Hepatic stellate cell (primary cell): ENCODE data around the gene SLX4IP.

Experiments used
- DNase-seq: peaks from one replicate; pipeline ENCODE4 v3.0.0; 2011; ENCODE audit warnings: low spot score

The SLX4IP gene

DNA sequence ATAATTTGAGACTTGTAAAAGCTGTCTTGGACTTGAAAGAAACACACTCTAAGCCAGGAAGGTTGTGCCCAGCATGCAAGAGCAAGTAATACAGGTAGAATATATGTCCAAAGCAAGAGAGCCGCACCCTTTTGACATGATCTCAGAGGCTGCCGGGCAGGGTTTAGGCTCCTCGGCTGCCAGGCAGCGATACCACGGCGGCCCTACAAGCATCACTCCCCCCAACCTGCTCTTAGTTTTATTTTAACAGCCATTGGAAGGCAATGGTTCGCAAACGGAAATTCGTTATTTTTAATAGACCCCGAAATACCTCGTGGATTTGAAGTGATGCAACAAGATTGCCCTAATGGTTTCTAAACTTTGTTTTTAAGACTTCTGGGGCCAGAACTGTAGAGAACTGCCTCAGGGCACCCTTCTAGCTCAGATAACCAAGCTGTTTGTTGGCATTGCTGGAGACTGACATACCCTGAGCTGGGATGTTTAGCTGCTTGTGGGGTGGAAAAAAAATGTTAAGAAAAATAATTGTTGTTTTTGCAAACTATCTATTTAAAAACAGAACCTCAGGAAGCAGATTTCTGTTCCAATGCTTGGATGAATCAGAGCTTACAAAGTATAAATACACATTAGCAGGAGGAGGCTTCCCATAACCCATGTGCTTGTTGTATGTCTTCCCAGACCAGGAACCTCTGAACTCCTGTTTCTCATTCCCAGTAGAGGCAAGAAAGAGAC lies 199.7 kb downstream of the SLX4IP start:
- DNase-seq, result peak; percentile 66

GRCh38 chr20:10635476-10636208 lies 200.5 kb downstream of the SLX4IP start:
- no peak for DNase-seq

DNA sequence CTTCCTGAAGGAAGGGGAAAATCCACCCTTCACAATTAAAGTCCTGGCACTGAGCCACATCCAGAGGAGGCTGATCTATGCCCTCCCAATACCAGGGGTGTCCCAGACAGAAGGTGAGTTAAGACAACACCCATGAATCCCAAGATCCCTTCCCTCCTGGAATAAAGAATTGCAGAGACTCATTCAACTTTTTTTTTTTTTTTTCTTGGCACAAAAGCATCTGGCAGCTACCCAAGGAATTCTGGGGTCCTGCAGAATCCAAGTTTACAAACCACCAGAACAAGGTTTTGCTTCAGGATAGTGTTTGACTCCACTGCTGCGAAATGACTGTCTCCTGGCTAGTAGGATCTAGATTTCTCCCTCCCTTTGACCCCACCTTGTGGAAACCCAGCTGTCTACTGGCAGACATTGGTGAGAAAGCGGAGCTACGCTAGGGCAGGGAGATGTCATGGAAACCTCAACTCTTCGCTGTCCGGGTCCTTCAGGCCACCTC lies 201.3 kb downstream of the SLX4IP start:
- no peak for DNase-seq

- peak; percentile 56 for DNase-seq
Measured at GRCh38 chr20:10637031-10637559, 202.0 kb downstream of the SLX4IP start.

- DNase-seq, result no peak
Measured at GRCh38 chr20:10637563-10637962, 202.5 kb downstream of the SLX4IP start.

GRCh38 chr20:10639077-10639736 lies 204.1 kb downstream of the SLX4IP start:
- DNase-seq, result no peak

DNA sequence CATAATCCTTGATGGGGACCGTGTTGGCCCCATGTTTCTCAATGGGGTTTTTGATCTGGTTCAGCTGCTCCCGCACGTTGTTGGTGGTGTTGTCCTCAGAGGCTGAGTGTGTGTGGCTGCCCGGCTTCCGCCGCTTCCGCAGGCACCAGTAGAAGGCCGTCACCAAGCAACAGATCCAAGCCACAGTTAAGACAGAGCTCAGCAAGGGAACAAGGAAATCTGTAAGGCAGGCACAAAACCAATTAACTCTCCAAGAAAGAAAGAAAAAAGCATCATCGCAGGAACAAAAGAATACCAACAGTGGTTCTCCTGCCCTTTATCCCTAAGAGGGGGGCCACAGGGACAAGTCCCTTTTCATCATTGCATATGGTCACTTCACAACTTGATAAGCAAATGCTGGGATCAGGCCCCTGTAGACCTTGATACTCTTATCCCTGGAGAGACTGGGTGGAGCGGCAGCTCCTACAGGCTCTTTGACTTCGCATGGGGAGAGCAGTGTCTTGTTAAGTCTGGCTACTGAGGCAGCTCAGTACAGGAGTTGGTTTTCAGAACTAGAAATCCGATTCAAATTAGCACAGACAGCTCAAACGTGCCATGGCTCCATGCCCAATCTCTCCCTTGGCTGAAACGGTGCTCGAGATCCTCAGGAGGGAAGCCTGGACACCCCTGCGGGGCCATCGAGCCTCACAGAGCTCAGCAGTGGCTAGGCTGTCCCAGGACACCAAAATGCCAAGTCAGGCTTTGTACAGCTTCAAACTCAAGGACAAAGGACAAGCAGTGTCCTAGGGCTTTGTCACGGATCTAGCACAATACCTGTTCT lies 204.8 kb downstream of the SLX4IP start:
- DNase-seq, result no peak

GRCh38 chr20:10640897-10641296 lies 205.8 kb downstream of the SLX4IP start:
- no peak for DNase-seq

- no peak for DNase-seq
Measured at GRCh38 chr20:10641467-10641866, 206.4 kb downstream of the SLX4IP start.

DNA sequence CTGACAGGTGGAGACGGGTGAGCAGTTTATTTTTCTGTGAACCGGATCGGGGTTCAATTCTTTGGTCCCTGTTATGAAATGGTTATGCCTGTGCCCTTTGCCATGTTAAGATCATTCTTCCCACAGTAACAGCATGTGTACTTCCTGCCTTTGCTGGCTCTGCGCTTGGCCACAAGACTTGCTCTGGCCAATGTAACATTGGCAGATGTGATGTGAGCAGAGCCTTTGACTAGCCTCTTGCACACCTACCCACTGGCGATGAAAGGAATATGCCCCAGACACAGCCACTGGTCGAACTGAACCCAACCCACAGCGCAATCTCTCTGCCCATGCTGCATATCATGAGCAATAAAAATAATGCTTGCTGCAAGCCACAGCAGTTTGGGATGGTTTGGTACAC lies 206.8 kb downstream of the SLX4IP start:
- DNase-seq, result no peak

DNA sequence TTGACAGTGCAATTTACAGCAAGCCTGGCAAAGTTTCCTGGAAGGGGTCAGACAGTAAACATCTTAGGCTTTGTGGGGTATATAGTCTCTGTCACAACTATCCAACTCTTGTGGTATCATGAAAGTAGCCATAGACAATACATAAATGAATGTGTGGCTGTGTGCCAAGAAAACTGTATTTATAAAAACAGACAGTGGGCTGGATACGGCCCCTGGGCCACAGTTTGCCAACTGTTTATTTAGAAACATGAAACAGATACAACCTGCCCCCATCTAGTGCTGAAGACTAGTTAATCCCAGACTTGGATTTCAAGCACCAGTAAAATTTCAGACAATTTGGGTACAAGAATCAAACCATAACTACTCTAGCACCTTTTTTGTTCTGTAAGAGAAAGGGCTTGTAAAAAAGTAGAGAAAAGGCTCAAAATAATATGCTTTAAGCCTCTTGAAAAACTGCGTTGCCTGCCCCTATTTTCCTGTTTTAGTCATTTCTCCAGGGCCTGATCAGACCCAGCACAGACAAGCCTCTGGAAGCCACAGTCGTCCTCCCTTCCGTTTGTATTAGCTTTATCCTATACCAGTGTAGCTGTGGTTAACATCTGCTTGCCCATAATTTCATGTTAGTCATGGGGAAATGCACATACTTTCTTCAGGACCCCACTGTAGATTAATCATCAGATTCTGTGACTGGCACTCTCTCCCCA lies 207.9 kb downstream of the SLX4IP start:
- DNase-seq, result no peak

DNA sequence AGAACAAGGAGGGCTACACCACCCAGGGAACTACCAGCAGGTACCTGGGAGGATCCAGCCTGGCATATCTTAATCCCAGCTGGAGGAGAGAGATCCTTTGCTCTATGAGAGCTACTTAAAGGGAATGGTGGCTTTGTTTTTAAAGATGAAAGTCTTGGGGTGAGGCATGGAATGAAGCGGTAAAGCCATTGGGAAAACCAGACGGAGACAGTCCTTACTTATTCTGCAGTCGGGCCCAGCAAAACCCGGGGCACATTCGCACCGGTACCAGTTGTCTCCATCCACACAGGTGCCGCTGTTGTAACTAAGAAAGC lies 208.4 kb downstream of the SLX4IP start:
- DNase-seq, result no peak

DNA sequence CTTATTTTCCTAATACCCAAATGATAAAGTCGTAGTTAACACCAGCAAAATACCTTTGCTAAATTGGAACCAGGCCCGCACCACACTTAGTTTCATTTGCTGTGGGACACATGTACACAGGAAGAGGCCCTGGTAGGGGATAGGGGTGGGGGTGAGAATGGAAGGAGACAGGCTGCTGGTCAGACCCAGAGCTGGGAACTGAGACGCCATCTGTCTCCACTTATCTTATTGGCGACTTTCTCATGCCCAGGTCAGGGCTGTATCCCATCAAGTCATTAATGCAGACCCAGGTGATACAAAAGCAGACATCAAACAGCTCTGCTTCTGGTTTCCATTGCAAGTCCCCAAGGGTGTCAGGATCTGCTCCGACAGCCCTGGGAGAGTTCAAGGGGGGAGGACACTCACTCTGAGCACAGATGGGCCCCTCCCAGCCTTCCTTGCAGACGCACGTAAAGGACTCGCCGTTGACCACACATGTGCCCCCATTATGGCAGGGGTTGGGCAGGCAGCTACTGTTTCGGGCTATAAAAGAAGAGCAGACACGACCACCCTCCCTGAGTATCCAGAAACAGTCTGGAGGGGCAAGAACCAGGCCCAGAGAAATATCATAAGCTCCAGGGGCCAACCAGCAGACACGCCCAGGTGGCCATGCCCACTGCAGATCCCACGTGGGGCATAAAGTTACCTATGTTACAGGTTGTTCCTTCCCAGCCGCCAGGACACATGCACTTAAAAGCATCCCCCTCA lies 209.5 kb downstream of the SLX4IP start:
- no peak for DNase-seq

- no peak for DNase-seq
Measured at GRCh38 chr20:10645205-10645570, 210.1 kb downstream of the SLX4IP start.

DNA sequence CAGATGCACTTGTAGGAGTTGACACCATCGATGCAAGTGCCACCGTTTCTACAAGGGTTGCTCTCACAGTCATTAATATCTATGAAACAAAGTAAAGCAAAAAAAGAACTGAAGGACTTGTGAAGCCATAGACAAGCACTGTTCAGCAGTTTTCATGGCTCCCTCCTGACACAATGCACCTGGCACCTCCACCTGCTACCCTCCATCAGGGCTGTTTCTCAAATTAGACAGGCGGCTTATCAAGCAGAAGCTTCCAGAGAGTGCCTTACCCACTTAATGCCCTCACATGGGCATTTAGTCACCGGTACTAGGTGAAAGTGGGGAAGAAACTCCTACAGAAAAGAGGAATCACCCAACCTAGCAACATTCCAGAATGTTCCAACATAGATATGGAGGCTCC lies 210.9 kb downstream of the SLX4IP start:
- DNase-seq, result no peak

- no peak for DNase-seq
Measured at GRCh38 chr20:10646886-10647420, 211.8 kb downstream of the SLX4IP start.

GRCh38 chr20:10647471-10647870 lies 212.4 kb downstream of the SLX4IP start:
- no peak for DNase-seq

GRCh38 chr20:10647909-10648308 lies 212.8 kb downstream of the SLX4IP start:
- no peak for DNase-seq

- DNase-seq, result peak; percentile 81
Measured at GRCh38 chr20:10648651-10649050, 213.5 kb downstream of the SLX4IP start.

GRCh38 chr20:10649080-10649796 lies 214.1 kb downstream of the SLX4IP start:
- no peak for DNase-seq
